Mammary epithelial cell (primary cell): Measurements from ENCODE around the gene LMNTD2.

Source experiments
- EZH2 ChIP-seq: IDR thresholded peaks from 2 replicates; pipeline ENCODE4 v1.6.1; 2012; ENCODE audit warnings: low read length, inconsistent platforms, borderline replicate concordance
- TF ChIP-seq, protein P1 (sequence below), 2 donors: IDR thresholded peaks in 1 of 2; conservative IDR thresholded peaks in 1 of 2; 2 replicates each; pipeline ENCODE4 v1.5.1; 2011 to 2012; ENCODE audit warnings: inconsistent platforms in 2 of 2, low read length in 2 of 2, mild to moderate bottlenecking in 2 of 2, control low read depth in 1 of 2, low read depth in 1 of 2; ENCODE audit not compliant: insufficient read depth in 1 of 2; ENCODE audit errors: extremely low read depth in 1 of 2

DNA sequence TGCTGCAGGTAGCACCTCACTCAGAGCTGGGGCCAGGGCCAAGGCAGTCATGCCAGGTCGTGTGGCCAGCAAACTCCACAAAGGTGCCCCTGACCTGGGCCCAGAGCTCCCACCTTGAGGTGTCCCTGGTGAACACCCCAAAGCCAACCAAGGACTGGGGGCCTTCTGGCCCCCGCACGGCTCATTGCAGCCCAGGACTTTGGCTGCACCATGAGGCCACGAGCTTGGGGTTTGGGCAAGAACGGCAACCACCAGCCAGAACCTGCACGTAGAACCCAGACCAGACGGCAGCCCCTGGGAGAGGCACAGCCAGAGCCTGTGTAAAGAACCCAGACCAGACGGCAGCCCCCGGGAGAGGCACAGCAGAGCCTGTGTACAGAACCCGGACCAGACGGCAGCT, 15.4 kb downstream of the LMNTD2 start:
- TF ChIP-seq, protein P1, sequence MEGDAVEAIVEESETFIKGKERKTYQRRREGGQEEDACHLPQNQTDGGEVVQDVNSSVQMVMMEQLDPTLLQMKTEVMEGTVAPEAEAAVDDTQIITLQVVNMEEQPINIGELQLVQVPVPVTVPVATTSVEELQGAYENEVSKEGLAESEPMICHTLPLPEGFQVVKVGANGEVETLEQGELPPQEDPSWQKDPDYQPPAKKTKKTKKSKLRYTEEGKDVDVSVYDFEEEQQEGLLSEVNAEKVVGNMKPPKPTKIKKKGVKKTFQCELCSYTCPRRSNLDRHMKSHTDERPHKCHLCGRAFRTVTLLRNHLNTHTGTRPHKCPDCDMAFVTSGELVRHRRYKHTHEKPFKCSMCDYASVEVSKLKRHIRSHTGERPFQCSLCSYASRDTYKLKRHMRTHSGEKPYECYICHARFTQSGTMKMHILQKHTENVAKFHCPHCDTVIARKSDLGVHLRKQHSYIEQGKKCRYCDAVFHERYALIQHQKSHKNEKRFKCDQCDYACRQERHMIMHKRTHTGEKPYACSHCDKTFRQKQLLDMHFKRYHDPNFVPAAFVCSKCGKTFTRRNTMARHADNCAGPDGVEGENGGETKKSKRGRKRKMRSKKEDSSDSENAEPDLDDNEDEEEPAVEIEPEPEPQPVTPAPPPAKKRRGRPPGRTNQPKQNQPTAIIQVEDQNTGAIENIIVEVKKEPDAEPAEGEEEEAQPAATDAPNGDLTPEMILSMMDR (conservative IDR thresholded peaks at IDR 0.05 in 1 of 2, IDR thresholded peaks at IDR 0.05 in 1 of 2; ENCODE audit: extremely low read depth in 1 of 2, insufficient read depth in 1 of 2, low read depth in 1 of 2, low read length in 2 of 2), result no peak
- no peak for TF ChIP-seq EZH2
